HepG2 (cell line): Measurements from ENCODE around the gene SYVN1. TPM values are rescaled to one million over a fixed set of nuclear protein-coding genes. Genes with fewer than 3 reads are reported as not detected.

Source experiments
- BORCS8-MEF2B ChIP-seq: sonication (generic); formaldehyde crosslinking; IDR thresholded peaks from 2 replicates; pipeline ENCODE4 v1.8.0; 2022; ENCODE audit warnings: mild to moderate bottlenecking, missing genetic modification reagents
- CEBPB ChIP-seq: IDR thresholded peaks from 2 replicates; pipeline ENCODE4 v1.6.1; 2011; ENCODE audit warnings: low read depth, low read length, improper control_type of control experiment, borderline replicate concordance
- CHD2 ChIP-seq: IDR thresholded peaks from 2 replicates; pipeline ENCODE4 v1.6.1; 2011; ENCODE audit warnings: low read depth, low read length, improper control_type of control experiment
- DZIP1 ChIP-seq: sonication (generic); formaldehyde crosslinking; IDR thresholded peaks from 2 replicates; pipeline ENCODE4 v1.5.0; 2020; ENCODE audit warnings: mild to moderate bottlenecking, missing genetic modification reagents
- EP300 ChIP-seq, 3 experiments: sonication (generic) in 1 of 3; formaldehyde crosslinking in 1 of 3; IDR thresholded peaks; 2 replicates each; pipeline versions ENCODE4 v1.5.1 to v1.6.1; 2011 to 2020; ENCODE audit warnings: low read depth in 2 of 3, low read length in 2 of 3, borderline replicate concordance in 1 of 3, improper control_type of control experiment in 1 of 3, mild to moderate bottlenecking in 1 of 3, missing genetic modification reagents in 1 of 3, moderate library complexity in 1 of 3
- JDP2 ChIP-seq: sonication (generic); formaldehyde crosslinking; IDR thresholded peaks from 2 replicates; pipeline ENCODE4 v1.8.1; 2022; ENCODE audit warnings: missing genetic modification reagents, borderline replicate concordance
- MED1 ChIP-seq: sonication (generic); formaldehyde crosslinking; IDR thresholded peaks from 2 replicates; pipeline ENCODE4 v1.4.0; 2020; ENCODE audit warnings: missing genetic modification reagents
- MZF1 ChIP-seq: sonication (generic); formaldehyde crosslinking; IDR thresholded peaks from 2 replicates; pipeline ENCODE4 v1.8.1; 2023; ENCODE audit warnings: mild to moderate bottlenecking, missing genetic modification reagents, borderline replicate concordance
- NFKB2 ChIP-seq: sonication (generic); formaldehyde crosslinking; IDR thresholded peaks from 2 replicates; pipeline ENCODE4 v1.4.0; 2020; ENCODE audit warnings: missing genetic modification reagents, borderline replicate concordance
- PHB2 ChIP-seq: fragments of 450-650 bp; IDR thresholded peaks from 2 replicates; pipeline ENCODE4 v1.6.1; 2018; ENCODE audit not compliant: partially characterized antibody
- SKI ChIP-seq: fragments of 450-650 bp; IDR thresholded peaks from one replicate; pipeline ENCODE4 v1.6.1; 2018; ENCODE audit warnings: mild to moderate bottlenecking; ENCODE audit not compliant: partially characterized antibody
- SP2 ChIP-seq: sonication (generic); formaldehyde crosslinking; IDR thresholded peaks from 2 replicates; pipeline ENCODE4 v1.5.1; 2020; ENCODE audit warnings: mild to moderate bottlenecking, missing genetic modification reagents
- SP5 ChIP-seq: IDR thresholded peaks from 2 replicates; pipeline ENCODE4 v1.6.1; 2016; ENCODE audit warnings: low read depth, borderline replicate concordance
- ZC3H4 ChIP-seq: sonication (generic); formaldehyde crosslinking; IDR thresholded peaks from 2 replicates; pipeline ENCODE4 v1.4.0; 2020; ENCODE audit warnings: missing genetic modification reagents, borderline replicate concordance
- ZIK1 ChIP-seq: sonication (generic); formaldehyde crosslinking; IDR thresholded peaks from 2 replicates; pipeline ENCODE4 v1.5.0; 2020; ENCODE audit warnings: mild to moderate bottlenecking, low read depth, missing genetic modification reagents, borderline replicate concordance
- ZNF10 ChIP-seq: sonication (generic); formaldehyde crosslinking; IDR thresholded peaks from 2 replicates; pipeline ENCODE4 v1.4.0; 2020; ENCODE audit warnings: mild to moderate bottlenecking, low read depth, missing genetic modification reagents, borderline replicate concordance
- ZNF251 ChIP-seq: sonication (generic); formaldehyde crosslinking; IDR thresholded peaks from 2 replicates; pipeline ENCODE4 v1.9.0; 2021; ENCODE audit warnings: mild to moderate bottlenecking, missing genetic modification reagents
- polyA plus RNA-seq, 8 experiments: library from polyadenylated mRNA; depleted of rRNA in 3 of 8; stranded (reverse) in 7 of 8; unstranded in 1 of 8; fragments of >200 nt; fragmentation: Illumina TruSeq in 4 of 8; extraction: Trizol in 4 of 8; gene quantifications; 2 replicates each; pipeline versions ENCODE4 v1.2.1 to v1.2.3, GENCODE V29; 2011 to 2016; ENCODE audit warnings: low read depth in 4 of 8, missing spikeins in 1 of 8, mixed read lengths in 1 of 8; ENCODE audit not compliant: insufficient read depth in 1 of 8
- total RNA-seq, 5 experiments: library from RNA; depleted of rRNA; stranded (reverse); fragments of >200 nt; fragmentation: Illumina TruSeq; extraction: Trizol; gene quantifications; 2 replicates each; pipeline ENCODE4 v1.2.3, GENCODE V29; 2016; ENCODE audit warnings: low read depth in 1 of 5
- TF ChIP-seq, protein P1 (sequence below): sonication (generic); formaldehyde crosslinking; IDR thresholded peaks from 2 replicates; pipeline ENCODE4 v1.4.0; 2020; ENCODE audit warnings: mild to moderate bottlenecking, missing genetic modification reagents
- TF ChIP-seq, protein P2 (sequence below): sonication (generic); formaldehyde crosslinking; IDR thresholded peaks from 2 replicates; pipeline ENCODE4 v1.9.0; 2021; ENCODE audit warnings: missing genetic modification reagents, borderline replicate concordance

Gene SYVN1
- total and polyA plus RNA-seq, 2 of the 13 experiments (the other 11 are each of a cell fraction or from before 2014, with no cell fraction given): 10.3 to 22.5 TPM

- 0 out of 2 replicates have a peak, but pooled peaks have one; percentile 61 for TF ChIP-seq DZIP1 (CRISPR knock-in tag)
- TF ChIP-seq ZC3H4: no peak; the same call in 1 of the 2 replicates
- TF ChIP-seq NFKB2: peak; percentile 67; the same call in 1 of the 2 replicates
- no peak for TF ChIP-seq CEBPB
- TF ChIP-seq EP300 (IDR thresholded peaks at IDR 0.05; ENCODE audit: low read depth in 2 of 2, low read length in 2 of 2): peak; percentile 61 to 68; a peak in 2 of 4 replicates
- no peak for TF ChIP-seq EP300 (CRISPR knock-in tag; IDR thresholded peaks at IDR 0.05; ENCODE audit: borderline replicate concordance)
- 0 out of 2 replicates have a peak, but pooled peaks have one; percentile 44 for TF ChIP-seq MZF1 (CRISPR knock-in tag)
- TF ChIP-seq ZNF251 (CRISPR knock-in tag): no peak
- no peak for TF ChIP-seq PHB2
- TF ChIP-seq SP5 (CRISPR knock-in tag): peak; percentile 77; the same call in 1 of the 2 replicates
- TF ChIP-seq ZIK1: peak; percentile 84
- TF ChIP-seq BORCS8-MEF2B (CRISPR knock-in tag): no peak
- TF ChIP-seq, protein P1, sequence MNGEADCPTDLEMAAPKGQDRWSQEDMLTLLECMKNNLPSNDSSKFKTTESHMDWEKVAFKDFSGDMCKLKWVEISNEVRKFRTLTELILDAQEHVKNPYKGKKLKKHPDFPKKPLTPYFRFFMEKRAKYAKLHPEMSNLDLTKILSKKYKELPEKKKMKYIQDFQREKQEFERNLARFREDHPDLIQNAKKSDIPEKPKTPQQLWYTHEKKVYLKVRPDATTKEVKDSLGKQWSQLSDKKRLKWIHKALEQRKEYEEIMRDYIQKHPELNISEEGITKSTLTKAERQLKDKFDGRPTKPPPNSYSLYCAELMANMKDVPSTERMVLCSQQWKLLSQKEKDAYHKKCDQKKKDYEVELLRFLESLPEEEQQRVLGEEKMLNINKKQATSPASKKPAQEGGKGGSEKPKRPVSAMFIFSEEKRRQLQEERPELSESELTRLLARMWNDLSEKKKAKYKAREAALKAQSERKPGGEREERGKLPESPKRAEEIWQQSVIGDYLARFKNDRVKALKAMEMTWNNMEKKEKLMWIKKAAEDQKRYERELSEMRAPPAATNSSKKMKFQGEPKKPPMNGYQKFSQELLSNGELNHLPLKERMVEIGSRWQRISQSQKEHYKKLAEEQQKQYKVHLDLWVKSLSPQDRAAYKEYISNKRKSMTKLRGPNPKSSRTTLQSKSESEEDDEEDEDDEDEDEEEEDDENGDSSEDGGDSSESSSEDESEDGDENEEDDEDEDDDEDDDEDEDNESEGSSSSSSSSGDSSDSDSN (CRISPR knock-in tag): peak; percentile 55; the same call in 1 of the 2 replicates
- peak; percentile 55; the same call in 1 of the 2 replicates for TF ChIP-seq CHD2
- no peak for TF ChIP-seq JDP2 (CRISPR knock-in tag)
- peak; percentile 69 for TF ChIP-seq SP2 (CRISPR knock-in tag)
- peak; percentile 82 for TF ChIP-seq MED1 (CRISPR knock-in tag)
- TF ChIP-seq SKI: peak; percentile 34
- no peak for TF ChIP-seq ZNF10 (CRISPR knock-in tag)
- TF ChIP-seq, protein P2, sequence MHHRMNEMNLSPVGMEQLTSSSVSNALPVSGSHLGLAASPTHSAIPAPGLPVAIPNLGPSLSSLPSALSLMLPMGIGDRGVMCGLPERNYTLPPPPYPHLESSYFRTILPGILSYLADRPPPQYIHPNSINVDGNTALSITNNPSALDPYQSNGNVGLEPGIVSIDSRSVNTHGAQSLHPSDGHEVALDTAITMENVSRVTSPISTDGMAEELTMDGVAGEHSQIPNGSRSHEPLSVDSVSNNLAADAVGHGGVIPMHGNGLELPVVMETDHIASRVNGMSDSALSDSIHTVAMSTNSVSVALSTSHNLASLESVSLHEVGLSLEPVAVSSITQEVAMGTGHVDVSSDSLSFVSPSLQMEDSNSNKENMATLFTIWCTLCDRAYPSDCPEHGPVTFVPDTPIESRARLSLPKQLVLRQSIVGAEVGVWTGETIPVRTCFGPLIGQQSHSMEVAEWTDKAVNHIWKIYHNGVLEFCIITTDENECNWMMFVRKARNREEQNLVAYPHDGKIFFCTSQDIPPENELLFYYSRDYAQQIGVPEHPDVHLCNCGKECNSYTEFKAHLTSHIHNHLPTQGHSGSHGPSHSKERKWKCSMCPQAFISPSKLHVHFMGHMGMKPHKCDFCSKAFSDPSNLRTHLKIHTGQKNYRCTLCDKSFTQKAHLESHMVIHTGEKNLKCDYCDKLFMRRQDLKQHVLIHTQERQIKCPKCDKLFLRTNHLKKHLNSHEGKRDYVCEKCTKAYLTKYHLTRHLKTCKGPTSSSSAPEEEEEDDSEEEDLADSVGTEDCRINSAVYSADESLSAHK (CRISPR knock-in tag): no peak
Measured at GRCh38 chr11:65095974-65096806, 38.1 kb downstream of the SYVN1 start, which contains the start of gene VPS51 (continued).
